NOMO-1 treated with DMSO at 0.1 percent for 48 hours (cell line): ENCODE data around the gene ADGRL1.
"Not testable (repeated sequence)": the region's sequence is repeated elsewhere in the genome, so short reads cannot be mapped to it uniquely, and the experiment has no call there.

Experiments used
- DNase-seq: peaks from one replicate; lab custom pipeline; 2025; ENCODE audit not compliant: unreplicated experiment; lab: John Stamatoyannopoulos, UW

ADGRL1 gene

GRCh38 chr19:14205452-14206287 lies at the start of gene ADGRL1:
TSS of gene ADGRL1 (minus strand) at chr19:14206169. CDS start at chr19:14183602, 22,567 bp downstream.
- DNase-seq = not testable (repeated sequence)

DNA sequence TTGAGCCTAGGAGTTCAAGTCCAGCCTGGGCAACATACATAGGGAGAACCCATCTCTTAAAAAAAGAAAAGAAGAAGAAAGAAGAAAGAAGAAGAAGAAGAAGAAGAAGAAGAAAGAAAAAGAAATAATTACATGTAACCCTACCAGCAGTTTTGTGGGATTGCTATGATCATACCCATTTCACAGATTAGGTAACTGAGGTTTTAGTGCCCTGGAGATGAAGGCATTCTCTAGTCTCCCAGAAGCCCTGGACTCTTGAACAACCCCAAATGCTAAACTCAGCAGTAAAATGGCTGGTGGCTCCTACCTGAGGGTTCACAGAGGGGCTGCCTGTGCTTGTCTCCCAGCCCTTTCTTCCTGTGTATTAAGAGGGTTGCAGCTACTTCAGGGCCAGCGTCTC lies 49.3 kb upstream of the ADGRL1 start:
- not testable (repeated sequence) for DNase-seq

DNA sequence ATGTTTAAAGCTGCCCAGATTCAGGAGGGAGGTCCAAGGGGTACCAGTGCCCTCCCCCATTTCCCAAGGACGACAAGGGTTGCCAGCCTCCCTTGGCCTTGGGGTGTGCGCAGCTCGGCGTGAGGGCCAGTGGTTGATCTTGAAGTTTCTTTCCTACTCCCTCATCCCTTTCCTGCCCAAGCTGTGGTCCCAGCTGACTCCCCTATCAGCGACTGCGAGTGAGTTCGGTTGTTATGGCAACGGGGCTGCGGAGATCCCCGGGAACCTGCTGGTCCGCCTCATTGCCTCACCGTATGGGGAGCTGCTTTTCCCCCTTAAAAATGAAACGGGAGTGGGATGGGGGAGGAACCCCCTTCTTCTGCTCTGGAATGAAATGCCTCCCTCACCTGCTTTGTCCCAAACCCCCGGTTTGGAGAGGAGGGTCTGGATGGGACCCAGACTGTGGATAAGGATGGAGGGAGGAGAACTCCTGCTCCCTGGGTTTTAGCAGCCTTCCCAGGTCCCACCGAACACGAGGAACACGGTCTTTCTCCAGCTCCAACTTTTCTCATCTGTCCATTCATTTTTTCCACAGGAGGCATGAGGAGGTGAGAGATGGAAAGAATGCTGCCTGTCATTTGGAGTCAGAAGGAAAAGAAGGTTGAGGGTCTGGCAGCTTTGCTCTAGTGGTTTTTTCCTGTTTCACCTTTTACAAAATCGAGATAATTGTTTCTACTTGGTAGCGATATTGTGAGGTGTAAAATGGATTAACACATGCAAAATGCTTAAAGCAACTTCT lies 48.0 kb upstream of the ADGRL1 start:
- not testable (repeated sequence) for DNase-seq

DNA sequence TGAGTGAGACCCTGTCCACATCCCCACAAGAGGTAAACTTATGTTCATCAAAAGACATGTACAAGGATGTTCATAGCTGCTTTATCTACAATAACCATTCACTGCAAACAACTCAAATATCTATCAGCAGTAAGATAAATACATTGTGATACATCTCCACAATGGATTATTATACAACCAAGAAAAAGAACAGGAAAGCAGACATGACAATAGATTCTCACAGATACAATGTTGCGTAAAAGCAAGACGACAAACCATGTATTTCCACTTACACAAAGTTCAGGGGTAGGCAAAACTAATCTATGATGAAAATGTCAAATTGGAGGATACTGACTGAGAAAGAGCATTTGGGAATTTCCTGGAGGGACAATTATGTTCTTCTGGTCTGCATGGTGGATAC lies 46.2 kb upstream of the ADGRL1 start:
- not testable (repeated sequence) for DNase-seq

DNA sequence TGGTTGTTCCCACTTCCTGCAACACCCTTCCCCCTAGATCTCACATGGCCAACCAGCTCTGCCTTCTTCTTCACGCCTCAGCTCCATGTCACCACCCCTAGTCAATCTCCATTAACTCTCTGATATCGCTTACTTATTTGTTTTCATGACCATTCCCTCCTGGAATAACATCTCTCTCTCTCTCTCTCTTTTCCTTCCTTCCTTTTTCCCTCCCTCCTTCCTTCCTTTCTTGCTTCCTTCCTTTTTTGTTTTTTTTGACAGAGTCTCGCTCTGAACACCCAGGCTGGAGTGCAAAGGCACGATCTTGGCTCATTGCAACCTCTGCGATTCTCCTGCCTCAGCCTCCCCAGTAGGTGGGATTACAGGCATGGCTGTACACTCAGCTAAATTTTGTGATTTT lies 44.9 kb upstream of the ADGRL1 start:
- DNase-seq = no peak

DNA sequence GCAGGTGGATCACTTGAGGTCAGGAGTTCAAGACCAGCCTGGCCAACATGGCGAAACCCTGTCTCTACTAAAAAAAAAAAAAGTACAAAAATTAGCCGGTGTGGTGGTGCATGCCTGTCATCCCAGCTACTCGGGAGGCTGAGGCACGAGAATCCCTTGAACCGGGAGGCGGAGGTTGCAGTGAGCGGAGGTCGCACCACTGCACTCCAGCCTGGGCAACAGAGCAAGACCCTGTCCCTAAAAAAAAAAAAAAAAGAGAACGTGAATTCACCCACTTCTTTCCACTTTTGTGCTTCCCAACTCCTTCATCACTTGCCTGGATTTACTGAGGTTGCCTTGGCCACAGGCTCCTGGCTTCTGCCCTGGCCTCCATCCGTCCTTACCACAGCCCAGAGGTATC lies 44.3 kb upstream of the ADGRL1 start:
- DNase-seq = not testable (repeated sequence)

DNA sequence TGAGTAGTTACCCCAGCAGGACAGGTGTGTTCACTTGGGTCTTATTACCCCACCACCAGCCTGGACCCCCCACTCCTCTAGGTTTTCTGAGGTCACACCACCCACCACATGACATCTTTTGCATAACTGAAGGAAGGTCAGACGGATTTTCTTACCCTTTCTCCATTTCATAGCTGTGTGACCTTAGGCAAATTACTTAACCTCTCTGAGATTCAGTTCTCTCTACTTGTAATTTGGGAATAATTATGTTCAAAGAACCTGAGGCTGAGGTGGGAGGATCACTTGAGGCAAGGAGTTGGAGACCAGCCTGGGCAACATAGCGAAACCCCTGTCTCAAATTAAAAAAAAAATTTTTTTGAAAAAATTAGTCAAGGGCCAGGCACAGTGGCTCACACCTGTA lies 43.9 kb upstream of the ADGRL1 start:
- not testable (repeated sequence) for DNase-seq

- peak; percentile 52 for DNase-seq
Observed at GRCh38 chr19:14249012-14249754, 43.2 kb upstream of the ADGRL1 start.

DNA sequence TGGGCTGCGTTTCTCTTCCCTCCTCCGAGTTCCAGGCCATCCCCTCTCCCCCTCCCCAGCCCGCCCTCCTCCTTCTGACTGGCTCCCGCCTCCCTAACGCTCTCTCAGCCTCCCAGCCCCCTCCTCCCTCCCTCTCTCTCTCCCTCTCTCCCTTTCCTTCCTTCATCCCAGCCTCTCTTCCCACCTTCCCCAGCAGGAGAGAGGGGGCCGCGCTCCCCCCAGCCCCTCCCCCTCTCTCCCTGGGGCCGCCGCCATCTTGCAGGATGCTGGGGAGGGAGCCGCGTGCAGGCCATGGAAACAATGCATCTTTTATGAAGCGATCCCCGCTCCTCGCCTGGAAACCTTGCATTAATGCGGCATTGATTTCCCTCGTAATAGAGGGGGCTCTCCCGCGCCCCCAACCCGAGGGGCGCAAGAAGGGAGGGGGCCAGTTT lies 42.6 kb upstream of the ADGRL1 start:
- no peak for DNase-seq

DNA sequence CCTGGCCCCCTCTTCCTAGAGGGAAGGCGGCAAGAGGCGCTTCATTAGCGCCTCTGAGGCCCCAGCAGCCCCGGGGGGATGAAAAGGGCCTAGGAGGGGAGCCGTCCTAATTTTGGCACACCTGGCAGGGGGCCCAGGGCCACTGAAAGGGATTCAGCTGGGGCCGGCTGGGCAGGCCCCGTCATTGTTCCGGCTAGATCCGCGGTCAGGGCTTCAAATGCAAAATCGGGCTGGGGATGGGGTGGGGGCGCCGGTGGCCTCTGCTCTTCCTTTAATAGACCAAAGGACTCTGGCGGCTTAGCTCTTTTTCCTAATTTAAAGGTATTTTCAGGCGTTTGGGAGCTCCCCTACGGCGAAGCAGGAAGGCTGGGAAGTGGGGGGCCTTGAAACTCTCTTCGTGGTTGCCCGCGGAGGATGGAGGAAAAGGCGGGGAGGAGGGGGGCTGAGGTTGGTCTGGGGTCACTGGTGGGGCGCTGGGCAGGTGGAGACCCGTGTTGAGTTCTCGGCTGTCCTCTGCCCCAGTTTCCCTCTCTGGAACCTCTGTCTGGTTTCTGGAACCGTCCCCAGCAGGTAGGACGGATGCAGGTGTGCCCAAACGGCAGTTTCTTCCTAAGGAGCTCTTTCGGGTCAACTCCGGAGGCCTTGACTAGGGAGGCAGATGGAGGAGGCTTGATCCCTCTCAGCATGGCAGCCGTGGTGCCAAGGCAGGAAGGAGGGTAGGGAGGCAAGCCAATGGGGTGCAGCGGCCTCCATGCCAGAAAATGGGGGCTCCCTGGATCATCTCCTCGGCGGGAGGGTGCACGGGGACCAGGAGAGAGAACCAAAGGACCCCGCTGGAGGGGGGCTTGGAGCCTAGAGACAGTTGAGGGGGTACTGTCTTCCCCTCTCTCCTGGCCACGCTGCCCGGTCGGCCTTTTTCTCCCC lies 41.8 kb upstream of the ADGRL1 start:
- not testable (repeated sequence) for DNase-seq

GRCh38 chr19:14247205-14247547 lies 41.2 kb upstream of the ADGRL1 start:
- not testable (repeated sequence) for DNase-seq

DNA sequence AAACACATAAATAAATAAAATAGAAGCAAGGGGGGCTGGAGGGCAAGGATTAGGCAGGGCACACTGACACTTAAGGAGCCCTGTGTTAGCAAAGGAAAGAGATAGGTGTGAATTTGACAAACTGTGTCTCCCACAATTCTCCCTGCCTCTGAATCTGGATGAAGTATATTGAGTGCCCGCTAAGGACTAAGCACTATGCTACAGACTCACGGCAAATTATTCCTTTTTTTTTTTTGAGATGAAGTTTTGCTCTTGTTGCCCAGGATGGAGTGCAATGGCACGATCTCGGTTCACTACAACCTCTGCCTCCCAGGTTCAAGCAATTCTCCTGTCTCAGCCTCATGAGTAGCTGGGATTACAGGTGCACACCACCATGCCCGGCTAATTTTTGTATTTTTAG lies 38.4 kb upstream of the ADGRL1 start:
- DNase-seq = not testable (repeated sequence)

- not testable (repeated sequence) for DNase-seq
Observed at GRCh38 chr19:14243718-14244117, 37.7 kb upstream of the ADGRL1 start.

DNA sequence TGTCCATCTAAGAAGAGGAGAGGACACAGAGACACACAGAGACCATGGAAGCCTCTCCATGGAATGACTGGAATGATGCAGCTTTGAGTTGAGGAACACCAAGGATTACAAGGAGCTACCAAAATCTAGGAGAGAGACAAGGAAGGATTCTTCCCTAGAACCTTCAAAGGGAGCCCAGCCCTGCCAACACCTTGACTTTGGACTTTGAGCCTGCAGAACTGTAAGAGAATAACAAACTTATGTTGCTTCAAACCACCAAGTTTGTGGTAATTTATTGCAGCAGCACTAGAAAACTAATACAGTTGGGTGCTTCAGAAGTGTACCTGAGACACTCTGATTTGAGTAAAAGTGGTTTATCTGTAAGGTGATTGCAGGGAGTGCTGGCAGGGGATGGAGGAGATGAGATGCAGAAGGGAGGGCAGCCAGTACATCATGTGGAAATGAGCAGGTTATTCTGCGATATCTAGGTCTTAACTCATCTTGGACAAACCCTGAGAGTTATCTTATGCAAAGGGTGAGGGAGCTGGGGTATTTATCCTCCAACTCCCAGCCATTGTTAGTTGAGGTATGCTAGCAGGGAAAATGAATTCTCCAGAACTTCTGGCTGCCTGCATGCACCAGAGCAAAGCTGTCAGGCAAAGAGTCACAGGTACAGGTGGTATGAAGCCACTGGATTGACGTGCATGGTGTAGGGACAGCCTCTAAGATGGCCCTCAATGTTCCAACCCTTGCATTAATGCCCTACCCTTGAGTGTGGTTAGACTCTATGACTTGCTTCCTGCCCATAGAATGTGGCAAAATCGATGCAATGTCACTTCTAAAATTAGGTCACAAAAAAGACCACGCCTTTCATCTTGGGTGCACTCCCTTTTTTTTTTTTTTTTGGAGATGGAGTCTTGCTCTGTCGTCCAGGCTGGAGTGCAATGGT lies 31.3 kb upstream of the ADGRL1 start:
- peak; percentile 48 for DNase-seq

DNA sequence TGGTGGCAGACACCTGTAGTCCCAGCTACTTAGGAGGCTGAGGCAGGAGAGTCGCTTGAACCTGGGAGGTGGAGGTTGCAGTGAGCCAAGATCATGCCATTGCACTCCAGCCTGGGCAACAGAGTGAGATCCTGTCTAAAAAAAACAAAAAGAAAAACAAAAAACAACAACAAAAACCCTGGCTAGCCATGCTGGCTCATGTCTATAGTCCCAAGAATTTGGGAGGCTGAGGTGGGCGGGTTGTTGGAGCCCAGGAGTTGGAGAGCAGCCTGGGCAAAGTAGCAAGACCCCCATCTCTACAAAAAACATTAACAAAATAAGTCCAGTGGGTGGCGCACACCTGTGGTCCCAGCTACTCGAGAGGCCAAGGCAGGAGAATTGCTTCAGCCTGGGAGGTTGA lies 27.0 kb upstream of the ADGRL1 start:
- not testable (repeated sequence) for DNase-seq

- not testable (repeated sequence) for DNase-seq
Observed at GRCh38 chr19:14228446-14229071, 22.6 kb upstream of the ADGRL1 start.

DNA sequence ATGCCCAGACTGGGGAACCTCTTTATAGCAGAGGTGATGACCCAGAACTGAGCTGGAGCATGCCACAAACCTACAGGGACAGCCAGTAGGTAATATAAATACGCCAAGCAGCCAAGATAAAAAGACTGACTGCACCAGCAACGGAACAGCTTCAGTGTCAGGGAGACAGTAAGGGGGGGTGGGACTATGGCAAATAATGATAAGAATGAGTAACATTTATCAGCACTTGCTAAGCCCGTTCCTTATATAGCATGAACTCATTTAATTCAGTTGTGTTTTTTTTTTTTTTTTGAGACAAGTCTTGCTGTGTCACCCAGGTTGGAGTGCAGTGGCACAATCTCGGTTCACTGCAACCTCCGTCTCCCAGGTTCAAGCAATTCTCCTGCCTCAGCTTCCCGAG lies 20.5 kb upstream of the ADGRL1 start:
- not testable (repeated sequence) for DNase-seq

DNA sequence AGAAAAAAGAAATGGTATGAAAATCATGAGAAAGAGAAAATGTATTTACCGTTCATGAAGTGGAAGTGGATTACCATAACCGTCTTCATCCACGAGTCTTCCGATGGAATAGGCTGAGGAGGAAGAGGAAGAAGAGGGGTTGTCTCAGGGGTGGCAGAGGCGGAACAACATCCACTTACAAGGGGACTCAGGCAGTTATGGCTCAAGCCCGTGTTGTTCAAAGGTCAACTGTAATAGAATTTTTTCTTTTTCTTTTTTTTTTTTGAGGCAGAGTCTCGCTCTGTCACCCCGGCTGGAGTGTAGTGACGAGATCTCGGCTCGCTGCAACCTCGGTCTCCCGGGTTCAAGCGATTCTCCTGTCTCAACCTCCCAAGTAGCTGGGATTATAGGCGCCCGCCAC lies 16.9 kb upstream of the ADGRL1 start:
- DNase-seq = no peak

DNA sequence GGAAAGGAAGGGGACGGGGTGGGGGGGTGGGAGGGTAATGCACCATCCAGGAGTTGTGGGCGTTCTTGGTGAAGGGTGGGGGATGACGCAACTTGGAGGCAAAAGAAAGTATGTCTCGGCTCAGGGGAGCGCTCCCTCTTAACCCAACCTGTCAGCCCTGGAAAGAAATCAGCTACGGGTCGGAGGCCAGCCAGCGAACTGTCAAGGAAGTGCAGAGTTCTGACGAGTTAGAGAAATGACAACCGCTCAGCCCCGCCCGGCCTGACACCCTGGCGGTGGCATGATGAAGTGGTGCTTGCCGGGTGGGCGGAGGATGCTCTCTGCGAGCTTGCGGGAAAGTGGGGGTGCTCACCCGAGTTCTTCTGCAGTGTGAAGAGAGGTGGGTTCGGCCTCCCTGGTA lies 15.4 kb upstream of the ADGRL1 start:
- peak; percentile 63 for DNase-seq
